HG03066 (cell line): ENCODE results near the gene COP1.
"Not testable (repeated sequence)": the region's sequence is repeated elsewhere in the genome, so short reads cannot be mapped to it uniquely, and the experiment has no call there.

Experiments used
- ATAC-seq: cut with Tn5 transposase; IDR thresholded peaks from one replicate; pipeline ENCODE4 v1.9.1; 2021; ENCODE audit warnings: low read depth; ENCODE audit not compliant: unreplicated experiment

Gene COP1

GRCh38 chr1:176206961-176207902 is at the start of gene COP1:
COP1 (minus strand) TSS chr1:176207286; CDS start chr1:176206978, 308 bp downstream.
- ATAC-seq, result peak; percentile 81

DNA sequence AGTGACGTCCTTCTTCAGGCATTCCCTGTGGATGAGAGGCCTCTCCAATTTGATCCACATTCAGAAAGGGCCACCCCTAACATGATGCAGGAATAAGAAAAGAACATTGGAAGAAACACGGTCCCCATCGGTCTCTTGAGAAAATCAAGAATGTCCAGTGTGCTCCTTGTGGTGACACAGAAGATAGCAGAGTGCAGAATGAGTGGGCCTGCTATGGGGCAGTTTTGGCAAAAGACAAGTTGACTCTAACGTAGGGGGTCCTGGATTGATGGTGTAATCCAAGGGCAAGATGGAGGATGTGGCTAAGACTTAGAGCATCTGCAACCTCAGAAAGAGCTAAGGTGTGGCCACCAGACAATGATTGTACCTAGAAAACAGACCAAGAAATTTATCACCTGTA is 45.1 kb upstream of the COP1 start:
- no peak for ATAC-seq

- ATAC-seq, result no peak
These were observed 37.8 kb upstream of the COP1 start for GRCh38 chr1:176244851-176245250.

- no peak for ATAC-seq
These were observed 36.7 kb upstream of the COP1 start for GRCh38 chr1:176243746-176244145.

- no peak for ATAC-seq
These were observed 34.4 kb upstream of the COP1 start for GRCh38 chr1:176241385-176242015.

DNA sequence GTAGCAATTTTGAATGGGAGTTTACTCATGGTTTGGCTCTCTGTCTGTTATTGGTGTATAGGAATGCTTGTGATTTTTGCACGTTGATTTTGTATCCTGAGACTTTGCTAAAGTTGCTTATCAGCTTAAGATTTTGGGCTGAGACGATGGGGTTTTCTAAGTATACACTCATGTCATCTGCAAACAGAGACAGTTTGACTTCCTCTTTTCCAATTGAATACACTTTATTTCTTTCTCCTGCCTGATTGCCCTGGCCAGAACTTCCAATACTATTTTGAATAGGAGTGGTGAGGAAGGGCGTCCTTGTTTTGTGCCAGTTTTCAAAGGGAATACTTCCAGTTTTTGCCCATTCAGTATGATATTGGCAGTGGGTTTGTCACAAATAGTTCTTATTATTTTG is 26.6 kb upstream of the COP1 start:
- not testable (repeated sequence) for ATAC-seq

DNA sequence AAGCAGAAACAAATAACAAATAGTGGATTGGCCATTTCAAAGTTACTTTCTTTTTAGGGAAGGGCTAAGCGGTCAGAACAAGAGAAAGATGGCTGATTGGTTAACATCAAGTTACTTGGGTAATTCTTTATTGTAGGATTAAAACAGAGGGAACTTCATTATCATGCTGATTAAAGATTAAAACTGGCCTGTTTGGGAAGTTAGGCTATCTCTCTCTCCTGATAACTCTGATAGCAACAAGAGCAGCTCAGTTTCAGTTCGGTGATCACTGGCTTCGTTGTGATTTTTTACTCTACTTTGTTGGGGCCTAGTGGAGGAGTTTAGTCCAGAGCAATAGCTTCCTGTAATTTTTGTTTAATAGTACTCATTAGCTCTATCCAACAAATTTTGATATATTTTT is 20.5 kb upstream of the COP1 start:
- no peak for ATAC-seq

DNA sequence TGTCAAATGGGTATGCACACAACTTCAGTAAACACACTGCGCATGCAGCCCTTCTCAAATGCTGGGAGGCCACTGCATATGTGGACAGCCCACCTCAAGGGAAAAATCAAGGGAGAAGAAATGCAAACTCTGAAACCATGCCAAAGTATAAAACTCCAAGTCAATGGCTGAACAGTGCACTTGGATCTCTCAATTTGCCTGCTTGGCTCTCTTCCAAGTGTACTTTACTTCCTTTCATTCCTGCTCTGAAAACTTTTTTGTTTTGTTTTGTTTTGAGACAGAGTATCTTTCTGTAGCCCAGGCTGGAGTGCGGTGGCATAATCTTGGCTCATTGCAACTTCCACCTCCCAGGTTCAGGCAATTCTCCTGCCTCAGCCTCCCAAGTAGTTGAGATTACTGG is 18.8 kb upstream of the COP1 start:
- ATAC-seq, result no peak

DNA sequence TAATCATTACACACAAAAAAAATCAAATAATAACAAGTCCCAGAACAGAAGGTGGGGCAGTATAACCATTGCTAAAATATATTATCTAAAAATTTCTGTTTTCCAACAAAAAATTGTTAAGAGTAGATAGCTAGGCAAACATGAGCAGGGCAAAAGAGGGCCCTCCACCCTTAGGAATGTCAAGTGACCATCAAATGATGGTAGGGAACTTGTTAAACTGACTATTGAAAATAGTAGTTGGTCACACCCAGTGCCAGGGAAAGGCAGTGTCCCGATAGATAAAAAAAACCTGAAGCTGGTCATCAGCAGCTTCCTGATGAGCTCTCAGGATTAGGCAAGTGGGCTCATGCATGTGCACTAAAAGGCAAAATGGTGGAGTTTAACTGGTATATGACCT is 18.4 kb upstream of the COP1 start:
- ATAC-seq, result no peak

- ATAC-seq, result no peak
These were observed 15.1 kb upstream of the COP1 start for GRCh38 chr1:176222196-176222595.

GRCh38 chr1:176220100-176220689 is 13.1 kb upstream of the COP1 start:
- no peak for ATAC-seq

DNA sequence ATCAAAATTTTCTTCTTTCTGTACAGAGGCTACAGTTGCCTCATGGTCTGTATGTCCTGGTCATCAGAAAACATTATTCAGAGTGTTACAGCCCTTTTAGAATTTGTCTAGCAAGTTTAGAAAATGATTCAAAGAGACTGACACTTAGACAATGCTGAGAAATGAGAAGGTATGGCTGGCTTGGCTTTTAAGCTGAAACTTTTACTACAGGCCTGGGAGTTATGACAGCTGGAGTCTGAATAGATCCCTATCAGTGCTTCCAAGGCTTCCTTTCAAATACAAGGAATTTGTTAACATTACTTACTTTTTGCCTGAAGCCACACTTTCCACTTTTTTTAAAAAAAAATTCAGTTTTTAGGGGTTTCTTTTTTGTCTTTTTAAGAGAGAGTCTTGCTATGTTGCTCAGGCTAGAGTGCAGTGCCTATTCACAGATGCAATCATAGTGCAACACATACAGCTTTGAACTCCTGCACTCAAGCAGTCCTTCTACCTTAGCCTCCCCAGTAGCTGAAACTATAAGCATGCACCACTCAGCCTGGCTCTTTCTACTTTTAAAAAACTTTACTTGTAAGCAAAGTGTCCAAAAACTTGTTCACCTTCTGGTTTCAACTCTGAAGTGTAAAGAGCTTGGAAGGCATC is 10.5 kb upstream of the COP1 start:
- no peak for ATAC-seq

DNA sequence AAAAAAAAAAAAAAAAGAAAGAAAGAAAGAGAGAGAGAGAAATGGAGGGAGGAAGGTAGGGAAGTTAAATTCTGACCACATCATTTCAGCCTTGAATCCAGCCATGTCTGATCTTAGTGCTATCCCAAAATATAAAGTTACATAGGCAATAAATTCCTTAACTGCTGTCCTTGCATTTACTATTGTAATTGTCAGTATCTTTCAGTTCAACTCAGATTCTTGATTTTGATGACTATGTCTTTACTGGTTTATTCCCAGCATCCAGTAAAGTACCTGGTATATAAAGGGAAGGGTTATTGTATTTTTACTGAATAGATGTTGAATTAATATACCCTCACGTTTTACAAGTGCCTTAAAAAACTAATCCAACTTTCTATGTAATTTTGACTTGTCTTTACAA is 8.9 kb upstream of the COP1 start:
- ATAC-seq, result no peak

DNA sequence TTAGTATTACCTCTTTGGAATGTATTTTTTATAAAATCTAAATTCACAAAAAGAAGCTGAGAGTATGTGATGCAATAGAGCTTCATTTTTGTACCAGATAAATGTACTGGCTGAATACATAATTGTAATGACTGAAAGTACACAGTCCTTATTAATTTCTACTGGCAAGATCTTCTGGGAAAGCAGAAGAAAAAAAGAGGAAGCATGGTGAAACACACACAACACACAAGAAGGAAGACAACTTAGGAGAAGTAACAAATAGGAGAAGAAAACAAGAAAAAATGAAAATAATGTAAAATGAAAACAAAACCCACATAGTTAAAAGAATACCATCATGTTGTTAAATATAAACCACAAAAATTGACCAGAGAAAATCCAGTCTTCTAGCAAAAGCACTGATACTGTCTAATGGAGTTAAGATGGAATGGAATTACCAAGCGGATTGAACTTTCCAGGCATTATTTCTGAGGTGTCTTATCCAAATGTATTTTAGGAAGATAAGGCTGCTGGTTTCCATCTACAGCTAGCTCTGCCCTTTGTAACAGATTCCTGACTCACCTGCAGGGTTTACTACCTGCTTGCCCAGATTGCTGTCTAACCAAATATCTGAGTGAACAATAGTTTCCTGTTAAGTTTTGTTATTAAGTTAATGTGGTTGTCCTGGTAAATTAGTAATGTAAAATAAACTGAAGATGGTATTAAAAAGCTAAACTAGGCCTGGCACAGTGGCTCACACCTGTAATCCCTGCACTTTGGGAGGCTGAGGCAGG is 4.5 kb upstream of the COP1 start:
- ATAC-seq, result no peak

DNA sequence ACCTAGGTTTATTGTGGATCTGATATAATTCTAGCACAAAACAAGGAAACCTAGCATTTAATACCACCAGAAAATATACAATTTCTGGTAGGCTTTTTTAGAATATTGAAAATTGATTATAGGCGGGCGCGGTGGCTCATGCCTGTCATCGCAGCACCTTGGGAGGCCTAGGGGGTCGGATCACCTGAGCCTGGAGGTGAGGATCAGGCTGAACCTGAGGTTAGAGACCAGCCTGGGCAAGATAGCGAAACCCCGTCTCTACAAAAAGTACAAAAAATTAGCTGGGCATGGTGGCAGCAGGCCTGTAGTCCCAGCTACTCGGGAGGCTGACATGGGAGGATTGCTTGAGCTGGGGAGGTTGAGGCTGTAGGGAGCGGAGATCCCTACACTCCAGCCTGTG is 948 bp upstream of the COP1 start:
- ATAC-seq, result no peak

- ATAC-seq, result peak; percentile 23
These were observed 803 bp downstream of the COP1 start for GRCh38 chr1:176206006-176206960.

DNA sequence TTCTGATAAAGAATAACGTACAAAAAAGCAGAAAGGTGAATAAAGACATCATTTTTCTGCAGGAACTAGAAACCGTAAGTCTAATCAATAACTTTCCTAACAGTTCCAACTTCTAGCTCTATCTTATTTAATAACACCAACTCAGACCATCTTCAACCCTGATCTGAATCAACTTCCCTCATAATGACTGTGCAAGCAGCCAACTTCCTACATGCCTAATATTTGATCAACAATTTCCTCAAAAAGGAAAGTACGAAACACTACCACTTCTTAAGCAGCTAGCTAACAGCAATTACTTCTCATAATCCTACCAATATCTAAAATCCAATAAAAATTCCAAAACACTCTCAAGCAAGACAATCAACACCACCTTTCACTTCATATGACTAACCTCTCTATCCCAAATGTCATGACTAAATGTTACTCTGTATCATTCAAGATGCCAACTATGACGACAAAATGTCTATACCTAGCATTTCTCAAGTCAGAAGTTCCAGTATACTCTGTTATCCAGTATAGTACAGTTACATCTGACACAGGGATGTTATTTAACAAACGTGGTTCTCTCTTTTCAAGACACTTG is 1.7 kb downstream of the COP1 start:
- no peak for ATAC-seq

DNA sequence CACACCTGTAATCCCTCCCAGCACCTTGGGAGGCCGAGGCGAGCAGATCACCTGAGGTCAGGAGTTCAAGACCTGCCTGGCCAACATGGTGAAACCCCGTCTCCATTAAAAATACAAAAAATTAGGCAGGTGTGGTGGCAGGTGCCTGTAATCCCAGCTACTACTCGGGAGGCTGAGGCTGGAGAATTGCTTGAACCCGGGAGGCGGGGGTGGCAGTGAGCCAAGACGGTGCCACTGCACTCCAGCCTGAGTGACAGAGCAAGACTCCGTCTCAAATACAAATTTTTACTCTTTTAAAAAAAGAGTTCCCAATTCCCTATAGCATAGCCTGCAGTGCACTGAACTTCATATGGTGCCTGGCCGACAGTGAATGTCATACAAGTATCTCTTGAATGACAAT is 2.4 kb downstream of the COP1 start:
- not testable (repeated sequence) for ATAC-seq

DNA sequence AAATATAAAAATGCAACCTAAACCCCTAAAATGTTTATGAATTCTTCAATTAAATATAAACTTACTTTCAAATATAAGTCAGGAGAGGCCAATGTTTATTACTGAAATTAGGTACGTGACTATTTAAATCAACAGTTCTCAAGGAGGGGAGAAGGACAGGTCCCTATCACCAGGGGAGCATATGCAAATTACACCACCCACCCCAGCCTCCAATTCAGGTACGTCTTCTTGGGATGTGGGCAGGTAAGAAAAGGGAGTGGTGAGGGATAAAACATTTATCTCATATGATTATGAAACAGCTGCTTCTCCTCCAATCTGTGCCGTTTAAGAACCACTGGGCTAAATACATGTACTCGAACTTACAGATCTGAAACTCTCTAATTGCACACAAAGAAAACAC is 3.4 kb downstream of the COP1 start:
- no peak for ATAC-seq
